Activated CD8-positive, alpha-beta memory T cell treated with anti-CD3 and anti-CD28 coated beads, Interleukin-2, amount 10 ng/mL, durations not matched to agents 7 days and 5 days (primary cell): Measurements from ENCODE around the gene TIPIN. TPM values are rescaled to one million over a fixed set of nuclear protein-coding genes. Genes with fewer than 3 reads are reported as not detected.

Experiments
- ATAC-seq: fragments of 150-1000 bp; cut with Tn5 transposase; one replicate; pipeline ENCODE4 v1.10.0; 2021; ENCODE audit warnings: moderate library complexity
- CTCF ChIA-PET: fragments of 350-600 bp; sonication (Branson Sonifier 250); formaldehyde crosslinking; loops from one replicate; lab custom pipeline; 2021; ENCODE audit warnings: antibody characterized with exemption; lab: Charles Lee
- DNase-seq: peaks from one replicate; pipeline ENCODE4 v3.0.0-alpha.2; 2020
- H3K27ac Mint-ChIP-seq: one replicate; pipeline ENCODE4 v1.8.0; 2021; ENCODE audit warnings: mild to moderate bottlenecking, mixed read lengths
- H3K27me3 Mint-ChIP-seq: one replicate; pipeline ENCODE4 v1.8.0; 2021; ENCODE audit warnings: mixed read lengths
- H3K36me3 Mint-ChIP-seq: one replicate; pipeline ENCODE4 v1.8.0; 2021; ENCODE audit warnings: mild to moderate bottlenecking, mixed read lengths
- H3K4me1 Mint-ChIP-seq: one replicate; pipeline ENCODE4 v1.8.0; 2021; ENCODE audit warnings: mixed read lengths
- H3K4me3 Mint-ChIP-seq: one replicate; pipeline ENCODE4 v1.8.0; 2021; ENCODE audit warnings: mild to moderate bottlenecking, moderate library complexity, mixed read lengths
- H3K9me3 Mint-ChIP-seq: one replicate; pipeline ENCODE4 v1.8.0; 2022; ENCODE audit warnings: low read depth, mixed read lengths
- total RNA-seq, 2 experiments: library from RNA; stranded (reverse); gene quantifications; one replicate each; pipeline ENCODE4 v1.2.3, GENCODE V29; 2021

TIPIN gene
- total RNA-seq, result 10 to 100 TPM; 34.3 to 40.2 TPM

- Mint-ChIP-seq H3K36me3 (peaks cover 27% of the 10 kb centered on the region), H3K27ac (peak within 1 kb of the TSS; percentile 97), H3K27me3 (no peaks in the 10 kb centered on the region), H3K9me3 (no peaks in the 10 kb centered on the region), H3K4me3 (peak within 1 kb of the TSS; percentile 93), H3K4me1 (peaks cover 30% of the 10 kb centered on the region)
- peak; percentile 97 for ATAC-seq
- CTCF ChIA-PET, result interaction anchor here (0.6 to 5.1 kb wide), 5 partner anchors 13 to 142 kb away, joined by 3 to 52 read pairs (median 5); partner anchors contain the start of genes MAP2K1 and SNAPC5
- DNase-seq, result peak; percentile 99
Measured at GRCh38 chr15:66356359-66357236, at the start of gene TIPIN. TIPIN (minus strand) TSS chr15:66356685; CDS start chr15:66352947, 3,738 bp downstream.

GRCh38 chr15:66405615-66406014, 49.1 kb upstream of the TIPIN start:
- no peak for ATAC-seq
- Mint-ChIP-seq H3K4me1 (peaks cover 74% of the 10 kb centered on the region), H3K27ac (no peak overlapping the region), H3K4me3 (no peak overlapping the region), H3K9me3 (no peaks in the 10 kb centered on the region), H3K27me3 (no peaks in the 10 kb centered on the region), H3K36me3 (peaks cover 26% of the 10 kb centered on the region)
- DNase-seq, result no peak
- CTCF ChIA-PET, result interaction anchor here (1.2 to 1.6 kb wide), 2 partner anchors 18 kb away, joined by 3 read pairs; no protein-coding TSS in a partner anchor

- ATAC-seq (no peak), DNase-seq (no peak)
- Mint-ChIP-seq H3K4me3 (no peak overlapping the region), H3K36me3 (peaks cover 27% of the 10 kb centered on the region), H3K9me3 (no peaks in the 10 kb centered on the region), H3K4me1 (peaks cover 75% of the 10 kb centered on the region), H3K27ac (no peak overlapping the region), H3K27me3 (no peaks in the 10 kb centered on the region)
- CTCF ChIA-PET, result interaction anchor here (1.2 to 1.7 kb wide), 2 partner anchors 11 to 18 kb away, joined by 3 to 5 read pairs; no protein-coding TSS in a partner anchor
Measured at GRCh38 chr15:66405007-66405406, 48.5 kb upstream of the TIPIN start.

GRCh38 chr15:66404532-66404931, 48.0 kb upstream of the TIPIN start:
- CTCF ChIA-PET, result interaction anchor here (1.2 to 1.7 kb wide), 3 partner anchors 10 to 19 kb away, joined by 3 to 5 read pairs (median 3); no protein-coding TSS in a partner anchor
- ATAC-seq (no peak), DNase-seq (no peak)
- H3K36me3 Mint-ChIP-seq, result peaks cover 24% of the 10 kb centered on the region
- no peak overlapping the region for H3K27ac Mint-ChIP-seq
- no peak overlapping the region for H3K4me3 Mint-ChIP-seq
- peaks cover 71% of the 10 kb centered on the region for H3K4me1 Mint-ChIP-seq
- no peaks in the 10 kb centered on the region for H3K9me3 Mint-ChIP-seq
- H3K27me3 Mint-ChIP-seq, result no peaks in the 10 kb centered on the region

- ATAC-seq (no peak), DNase-seq (no peak)
- Mint-ChIP-seq H3K27me3 (no peaks in the 10 kb centered on the region), H3K9me3 (no peaks in the 10 kb centered on the region), H3K27ac (no peak overlapping the region), H3K4me1 (peaks cover 71% of the 10 kb centered on the region), H3K36me3 (peaks cover 25% of the 10 kb centered on the region), H3K4me3 (no peak overlapping the region)
- CTCF ChIA-PET, result interaction anchor here (1.3 to 3.2 kb wide), 6 partner anchors 8 to 95 kb away, joined by 3 to 18 read pairs (median 5); partner anchors contain the start of gene SNAPC5
Measured at GRCh38 chr15:66404122-66404521, 47.6 kb upstream of the TIPIN start.

GRCh38 chr15:66403323-66403722, 46.8 kb upstream of the TIPIN start:
- H3K9me3 Mint-ChIP-seq, result no peaks in the 10 kb centered on the region
- CTCF ChIA-PET, result interaction anchor here (0.6 to 3.2 kb wide), 8 partner anchors 9 to 153 kb away, joined by 3 to 18 read pairs (median 4); partner anchors contain the start of gene SNAPC5
- peaks cover 19% of the 10 kb centered on the region for H3K36me3 Mint-ChIP-seq
- H3K4me1 Mint-ChIP-seq, result peaks cover 66% of the 10 kb centered on the region
- ATAC-seq (no peak), DNase-seq (no peak)
- no peak overlapping the region for H3K27ac Mint-ChIP-seq
- H3K4me3 Mint-ChIP-seq, result no peak overlapping the region
- H3K27me3 Mint-ChIP-seq, result no peaks in the 10 kb centered on the region

GRCh38 chr15:66402761-66403284, 46.3 kb upstream of the TIPIN start:
- H3K9me3 Mint-ChIP-seq, result no peaks in the 10 kb centered on the region
- DNase-seq, result no peak
- CTCF ChIA-PET, result interaction anchor here (0.6 to 3.2 kb wide), 7 partner anchors 9 to 153 kb away, joined by 3 to 18 read pairs (median 4); partner anchors contain the start of gene SNAPC5
- H3K4me3 Mint-ChIP-seq, result no peak overlapping the region
- H3K27me3 Mint-ChIP-seq, result no peaks in the 10 kb centered on the region
- H3K4me1 Mint-ChIP-seq, result peaks cover 63% of the 10 kb centered on the region
- peaks cover 22% of the 10 kb centered on the region for H3K36me3 Mint-ChIP-seq
- H3K27ac Mint-ChIP-seq, result no peak overlapping the region
- ATAC-seq, result no peak

- ATAC-seq, result peak; percentile 81
- Mint-ChIP-seq H3K27me3 (no peaks in the 10 kb centered on the region), H3K9me3 (no peaks in the 10 kb centered on the region), H3K27ac (peak overlapping the region; percentile 68), H3K4me3 (peak overlapping the region; percentile 51), H3K36me3 (peaks cover 28% of the 10 kb centered on the region), H3K4me1 (peaks cover 58% of the 10 kb centered on the region)
- CTCF ChIA-PET, result interaction anchor here (0.9 to 3.2 kb wide), 6 partner anchors 10 to 97 kb away, joined by 3 to 18 read pairs (median 6); partner anchors contain the start of genes MAP2K1 and SNAPC5
- DNase-seq, result peak; percentile 57
Measured at GRCh38 chr15:66401130-66402021, 44.9 kb upstream of the TIPIN start.

GRCh38 chr15:66400351-66400774, 43.9 kb upstream of the TIPIN start:
- DNase-seq (no peak), ATAC-seq (no peak)
- Mint-ChIP-seq H3K27ac (peak overlapping the region; percentile 1), H3K27me3 (no peaks in the 10 kb centered on the region), H3K4me3 (no peak overlapping the region), H3K4me1 (peaks cover 57% of the 10 kb centered on the region), H3K9me3 (no peaks in the 10 kb centered on the region), H3K36me3 (peaks cover 31% of the 10 kb centered on the region)
- CTCF ChIA-PET, result interaction anchor here (1.2 kb wide), 1 partner anchor 11 kb away, joined by 3 read pairs; no protein-coding TSS in a partner anchor

GRCh38 chr15:66399276-66399675, 42.8 kb upstream of the TIPIN start:
- no peaks in the 10 kb centered on the region for H3K9me3 Mint-ChIP-seq
- H3K27me3 Mint-ChIP-seq, result no peaks in the 10 kb centered on the region
- no peak for DNase-seq
- H3K36me3 Mint-ChIP-seq, result peaks cover 31% of the 10 kb centered on the region
- H3K27ac Mint-ChIP-seq, result no peak overlapping the region
- H3K4me3 Mint-ChIP-seq, result no peak overlapping the region
- no peak for ATAC-seq
- CTCF ChIA-PET, result no interaction called here
- H3K4me1 Mint-ChIP-seq, result peaks cover 61% of the 10 kb centered on the region

- ATAC-seq, result no peak
- peaks cover 44% of the 10 kb centered on the region for H3K36me3 Mint-ChIP-seq
Measured at GRCh38 chr15:66394915-66395314, 38.4 kb upstream of the TIPIN start.

GRCh38 chr15:66394472-66394871, 38.0 kb upstream of the TIPIN start:
- DNase-seq (no peak), ATAC-seq (no peak)
- peaks cover 67% of the 10 kb centered on the region for H3K4me1 Mint-ChIP-seq
- no peaks in the 10 kb centered on the region for H3K9me3 Mint-ChIP-seq
- peak overlapping the region; percentile 17 for H3K27ac Mint-ChIP-seq
- no peak overlapping the region for H3K4me3 Mint-ChIP-seq
- CTCF ChIA-PET, result interaction anchor here (0.9 to 3.9 kb wide), 3 partner anchors 10 to 104 kb away, joined by 4 to 16 read pairs (median 5); partner anchors contain the start of gene SNAPC5
- H3K27me3 Mint-ChIP-seq, result no peaks in the 10 kb centered on the region
- peaks cover 46% of the 10 kb centered on the region for H3K36me3 Mint-ChIP-seq

More at GRCh38 chr15:66394915-66395314, 38.4 kb upstream of the TIPIN start:
- no peaks in the 10 kb centered on the region for H3K27me3 Mint-ChIP-seq
- DNase-seq, result no peak
- CTCF ChIA-PET, result interaction anchor here (1.7 to 3.9 kb wide), 3 partner anchors 8 to 103 kb away, joined by 5 to 16 read pairs (median 9); partner anchors contain the start of genes MAP2K1 and SNAPC5
- no peak overlapping the region for H3K4me3 Mint-ChIP-seq
- H3K27ac Mint-ChIP-seq, result peak overlapping the region; percentile 17
- peaks cover 63% of the 10 kb centered on the region for H3K4me1 Mint-ChIP-seq
- H3K9me3 Mint-ChIP-seq, result no peaks in the 10 kb centered on the region
